ENCODE results near the gene ABCA12.

ABCA12 gene

GRCh38 chr2:215149486-215149885 is 11.1 kb upstream of the ABCA12 start:
- Histone ChIP-seq H3K4me3 (ENCODE audit: low read length) (no peak overlapping the region), H3K36me3 (ENCODE audit: insufficient read depth, low read length) (no peaks in the 10 kb centered on the region), H3K27ac (ENCODE audit: low read depth, low read length) (no peak overlapping the region), H3K9ac (ENCODE audit: low read depth, low read length) (no peak overlapping the region), H3K4me1 (ENCODE audit: insufficient read depth, low read length) (no peaks in the 10 kb centered on the region), H3K9me3 (ENCODE audit: insufficient read depth, low read depth, low read length) (no peaks in the 10 kb centered on the region), H3K27me3 (ENCODE audit: insufficient read depth, low read length) (no peaks in the 10 kb centered on the region)
- WGBS: 67% methylated on average over 1 of the region's 1 CpG

- no peak overlapping the region for H3K9ac ChIP-seq (ENCODE audit: low read depth, low read length)
- no peaks in the 10 kb centered on the region for H3K9me3 ChIP-seq (ENCODE audit: insufficient read depth, low read depth, low read length)
- no peak overlapping the region for H3K27ac ChIP-seq (ENCODE audit: low read depth, low read length)
- H3K27me3 ChIP-seq (ENCODE audit: insufficient read depth, low read length): no peaks in the 10 kb centered on the region
- no peaks in the 10 kb centered on the region for H3K4me1 ChIP-seq (ENCODE audit: insufficient read depth, low read length)
- 100% methylated on average over 1 of the region's 2 CpGs for WGBS
- H3K36me3 ChIP-seq (ENCODE audit: insufficient read depth, low read length): no peaks in the 10 kb centered on the region
- H3K4me3 ChIP-seq (ENCODE audit: low read length): no peak overlapping the region
These were observed 10.6 kb upstream of the ABCA12 start for GRCh38 chr2:215149060-215149459.

GRCh38 chr2:215145611-215146010 is 7.2 kb upstream of the ABCA12 start:
- H3K9me3 ChIP-seq (ENCODE audit: insufficient read depth, low read depth, low read length): no peaks in the 10 kb centered on the region
- no peaks in the 10 kb centered on the region for H3K27me3 ChIP-seq (ENCODE audit: insufficient read depth, low read length)
- H3K9ac ChIP-seq (ENCODE audit: low read depth, low read length): no peak overlapping the region
- 96% methylated on average over 3 of the region's 3 CpGs for WGBS
- H3K27ac ChIP-seq (ENCODE audit: low read depth, low read length): no peak overlapping the region
- no peaks in the 10 kb centered on the region for H3K4me1 ChIP-seq (ENCODE audit: insufficient read depth, low read length)
- no peaks in the 10 kb centered on the region for H3K36me3 ChIP-seq (ENCODE audit: insufficient read depth, low read length)
- H3K4me3 ChIP-seq (ENCODE audit: low read length): no peak overlapping the region

- Histone ChIP-seq H3K4me1 (ENCODE audit: insufficient read depth, low read length) (no peaks in the 10 kb centered on the region), H3K4me3 (ENCODE audit: low read length) (no peak overlapping the region), H3K9ac (ENCODE audit: low read depth, low read length) (no peak overlapping the region), H3K9me3 (ENCODE audit: insufficient read depth, low read depth, low read length) (no peaks in the 10 kb centered on the region), H3K27ac (ENCODE audit: low read depth, low read length) (no peak overlapping the region), H3K27me3 (ENCODE audit: insufficient read depth, low read length) (no peaks in the 10 kb centered on the region), H3K36me3 (ENCODE audit: insufficient read depth, low read length) (no peaks in the 10 kb centered on the region)
- 96% methylated on average over 4 of the region's 5 CpGs for WGBS
These were observed 5.9 kb upstream of the ABCA12 start for GRCh38 chr2:215144106-215144875.

- Histone ChIP-seq H3K9me3 (ENCODE audit: insufficient read depth, low read depth, low read length) (no peaks in the 10 kb centered on the region), H3K4me1 (ENCODE audit: insufficient read depth, low read length) (no peaks in the 10 kb centered on the region), H3K27ac (ENCODE audit: low read depth, low read length) (no peak overlapping the region), H3K4me3 (ENCODE audit: low read length) (no peak overlapping the region), H3K9ac (ENCODE audit: low read depth, low read length) (no peak overlapping the region), H3K27me3 (ENCODE audit: insufficient read depth, low read length) (no peaks in the 10 kb centered on the region), H3K36me3 (ENCODE audit: insufficient read depth, low read length) (no peaks in the 10 kb centered on the region)
These were observed 5.0 kb upstream of the ABCA12 start for GRCh38 chr2:215143458-215143857.

GRCh38 chr2:215141706-215142105 is 3.3 kb upstream of the ABCA12 start:
- Histone ChIP-seq H3K36me3 (ENCODE audit: insufficient read depth, low read length) (no peaks in the 10 kb centered on the region), H3K27me3 (ENCODE audit: insufficient read depth, low read length) (no peaks in the 10 kb centered on the region), H3K4me3 (ENCODE audit: low read length) (no peak overlapping the region), H3K4me1 (ENCODE audit: insufficient read depth, low read length) (no peaks in the 10 kb centered on the region), H3K27ac (ENCODE audit: low read depth, low read length) (no peak overlapping the region), H3K9ac (ENCODE audit: low read depth, low read length) (no peak overlapping the region), H3K9me3 (ENCODE audit: insufficient read depth, low read depth, low read length) (no peaks in the 10 kb centered on the region)
- 95% methylated on average over 1 of the region's 2 CpGs for WGBS

- Histone ChIP-seq H3K4me1 (ENCODE audit: insufficient read depth, low read length) (no peaks in the 10 kb centered on the region), H3K27me3 (ENCODE audit: insufficient read depth, low read length) (no peaks in the 10 kb centered on the region), H3K9ac (ENCODE audit: low read depth, low read length) (no peak overlapping the region), H3K27ac (ENCODE audit: low read depth, low read length) (no peak overlapping the region), H3K36me3 (ENCODE audit: insufficient read depth, low read length) (no peaks in the 10 kb centered on the region), H3K4me3 (ENCODE audit: low read length) (no peak overlapping the region), H3K9me3 (ENCODE audit: insufficient read depth, low read depth, low read length) (no peaks in the 10 kb centered on the region)
- 94% methylated on average over 4 of the region's 4 CpGs for WGBS
These were observed 1.8 kb upstream of the ABCA12 start for GRCh38 chr2:215140166-215140707.

- Histone ChIP-seq H3K4me3 (ENCODE audit: low read length) (no peak overlapping the region), H3K36me3 (ENCODE audit: insufficient read depth, low read length) (no peaks in the 10 kb centered on the region), H3K9ac (ENCODE audit: low read depth, low read length) (no peak overlapping the region), H3K9me3 (ENCODE audit: insufficient read depth, low read depth, low read length) (no peaks in the 10 kb centered on the region), H3K27ac (ENCODE audit: low read depth, low read length) (no peak overlapping the region; the same call in 1 of the 2 replicates), H3K27me3 (ENCODE audit: insufficient read depth, low read length) (no peaks in the 10 kb centered on the region), H3K4me1 (ENCODE audit: insufficient read depth, low read length) (no peaks in the 10 kb centered on the region)
- WGBS: 81% methylated on average over 6 of the region's 6 CpGs
These were observed 585 bp downstream of the ABCA12 start for GRCh38 chr2:215137741-215138340.

- Histone ChIP-seq H3K36me3 (ENCODE audit: insufficient read depth, low read length) (no peaks in the 10 kb centered on the region), H3K4me1 (ENCODE audit: insufficient read depth, low read length) (no peaks in the 10 kb centered on the region), H3K9ac (ENCODE audit: low read depth, low read length) (no peak overlapping the region), H3K27ac (ENCODE audit: low read depth, low read length) (no peak overlapping the region), H3K27me3 (ENCODE audit: insufficient read depth, low read length) (no peaks in the 10 kb centered on the region), H3K4me3 (ENCODE audit: low read length) (no peak overlapping the region), H3K9me3 (ENCODE audit: insufficient read depth, low read depth, low read length) (no peaks in the 10 kb centered on the region)
- 90% methylated on average over 3 of the region's 3 CpGs for WGBS
These were observed 1.1 kb downstream of the ABCA12 start for GRCh38 chr2:215137329-215137686.

GRCh38 chr2:215136669-215137328 is 1.6 kb downstream of the ABCA12 start:
- H3K27ac ChIP-seq (ENCODE audit: low read depth, low read length): no peak overlapping the region
- WGBS: 97% methylated on average over 2 of the region's 3 CpGs
- H3K4me1 ChIP-seq (ENCODE audit: insufficient read depth, low read length): no peaks in the 10 kb centered on the region
- no peaks in the 10 kb centered on the region for H3K27me3 ChIP-seq (ENCODE audit: insufficient read depth, low read length)
- no peaks in the 10 kb centered on the region for H3K9me3 ChIP-seq (ENCODE audit: insufficient read depth, low read depth, low read length)
- no peak overlapping the region for H3K9ac ChIP-seq (ENCODE audit: low read depth, low read length)
- no peak overlapping the region for H3K4me3 ChIP-seq (ENCODE audit: low read length)
- H3K36me3 ChIP-seq (ENCODE audit: insufficient read depth, low read length): no peaks in the 10 kb centered on the region

- Histone ChIP-seq H3K9ac (ENCODE audit: low read depth, low read length) (no peak overlapping the region), H3K27me3 (ENCODE audit: insufficient read depth, low read length) (no peaks in the 10 kb centered on the region), H3K36me3 (ENCODE audit: insufficient read depth, low read length) (no peaks in the 10 kb centered on the region), H3K9me3 (ENCODE audit: insufficient read depth, low read depth, low read length) (0 out of 2 replicates have a peak, but pooled peaks cover 6% of the 10 kb centered on the region), H3K4me1 (ENCODE audit: insufficient read depth, low read length) (no peaks in the 10 kb centered on the region), H3K27ac (ENCODE audit: low read depth, low read length) (no peak overlapping the region), H3K4me3 (ENCODE audit: low read length) (no peak overlapping the region)
- 85% methylated on average over 3 of the region's 3 CpGs for WGBS
These were observed 18.0 kb downstream of the ABCA12 start for GRCh38 chr2:215120401-215120800.
